Stimulated activated CD8-positive, alpha-beta memory T cell treated with anti-CD3 and anti-CD28 coated beads, Interleukin-12 subunit alpha, Interleukin-12 subunit beta, amount 100 ng/mL, for 1 hour (primary cell): ENCODE measurements around the gene NOS1AP.

ENCODE experiments used
- DNase-seq: peaks from one replicate; pipeline ENCODE4 v3.0.0-alpha.2; 2020; ENCODE audit warnings: low read depth

NOS1AP gene

DNA sequence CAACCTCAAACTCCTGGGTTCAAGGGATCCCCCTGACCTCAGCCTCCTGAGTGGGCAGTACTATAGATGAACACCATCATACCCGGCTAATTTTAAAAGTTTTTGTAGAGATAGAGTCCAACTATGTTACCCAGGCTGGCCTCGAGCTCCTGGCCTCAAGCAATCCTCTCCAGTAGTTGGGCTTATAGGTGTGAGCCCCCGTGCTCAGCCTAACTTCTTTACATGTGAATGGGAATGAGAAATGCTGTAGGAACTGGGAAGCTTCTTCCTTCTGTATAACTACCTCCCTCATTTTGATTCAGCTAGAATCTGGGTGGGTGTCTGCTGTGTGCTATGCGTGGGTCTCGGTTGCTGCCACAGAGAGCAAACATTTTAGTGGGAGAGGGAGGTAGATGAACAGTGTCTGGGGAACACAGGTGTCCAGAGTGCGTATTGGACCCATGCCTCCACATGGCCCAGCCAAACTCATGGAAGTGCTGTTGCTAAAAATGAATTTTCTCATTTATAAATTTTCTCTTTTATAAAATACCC is 150.6 kb downstream of the NOS1AP start:
- no peak for DNase-seq

DNA sequence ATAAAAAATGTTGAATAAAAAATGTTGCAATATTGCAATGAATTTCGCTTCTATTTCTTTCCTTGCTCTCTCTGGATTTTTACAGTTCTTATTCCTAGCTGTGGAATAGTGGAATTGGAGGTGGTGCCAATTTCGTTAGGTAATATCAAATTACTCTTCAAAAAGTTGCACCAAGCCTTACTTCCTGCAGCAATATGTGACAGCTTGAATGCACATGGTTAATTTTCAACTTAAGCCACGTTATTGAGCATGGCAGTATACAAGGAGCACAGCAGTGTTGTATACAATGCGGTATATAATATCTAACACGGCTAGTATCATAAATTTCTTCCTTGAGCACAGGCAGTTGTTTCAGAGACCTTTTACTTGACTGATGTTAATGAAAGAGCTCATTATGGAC is 152.5 kb downstream of the NOS1AP start:
- no peak for DNase-seq

- DNase-seq = no peak
Measured at GRCh38 chr1:162222730-162223129, 153.2 kb downstream of the NOS1AP start.

DNA sequence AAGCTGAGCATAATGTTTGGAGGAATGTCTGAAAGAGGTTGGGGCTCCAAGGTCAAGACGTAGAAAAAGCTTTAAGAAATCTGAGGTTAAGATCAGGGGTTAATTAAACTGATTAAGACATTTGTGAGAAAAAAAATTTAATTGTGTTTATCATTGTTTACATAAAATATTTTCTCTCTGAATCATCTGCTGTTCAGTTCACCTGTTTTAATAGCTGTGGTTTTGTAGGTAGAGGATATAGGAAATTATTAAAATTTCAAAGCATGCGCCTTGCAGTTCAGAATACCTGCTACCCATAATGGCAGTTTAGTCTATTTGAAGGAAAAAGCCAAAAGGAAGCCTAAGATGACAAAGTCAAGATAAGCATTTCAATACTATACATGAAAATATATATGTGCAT is 154.0 kb downstream of the NOS1AP start:
- DNase-seq = no peak

- no peak for DNase-seq
Measured at GRCh38 chr1:162224267-162224666, 154.8 kb downstream of the NOS1AP start.

DNA sequence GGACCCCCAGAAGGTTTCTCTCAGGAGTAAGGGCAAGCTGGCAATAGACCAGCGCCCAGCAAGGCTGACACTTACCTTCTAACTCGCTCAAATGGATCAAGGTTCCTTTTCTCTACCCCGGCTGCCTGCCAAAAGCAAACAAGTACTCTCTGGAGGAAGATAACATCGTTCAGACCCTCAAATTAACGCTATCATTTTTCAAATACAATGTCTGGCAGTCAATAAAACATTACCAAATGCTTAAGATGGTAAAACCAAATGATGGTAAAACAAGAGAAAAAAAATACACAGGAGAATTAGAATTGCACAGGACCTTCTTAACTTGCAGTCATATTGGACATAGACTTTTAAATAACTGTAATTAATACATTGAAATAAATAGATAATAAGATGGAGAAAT is 159.1 kb downstream of the NOS1AP start:
- DNase-seq = no peak

DNA sequence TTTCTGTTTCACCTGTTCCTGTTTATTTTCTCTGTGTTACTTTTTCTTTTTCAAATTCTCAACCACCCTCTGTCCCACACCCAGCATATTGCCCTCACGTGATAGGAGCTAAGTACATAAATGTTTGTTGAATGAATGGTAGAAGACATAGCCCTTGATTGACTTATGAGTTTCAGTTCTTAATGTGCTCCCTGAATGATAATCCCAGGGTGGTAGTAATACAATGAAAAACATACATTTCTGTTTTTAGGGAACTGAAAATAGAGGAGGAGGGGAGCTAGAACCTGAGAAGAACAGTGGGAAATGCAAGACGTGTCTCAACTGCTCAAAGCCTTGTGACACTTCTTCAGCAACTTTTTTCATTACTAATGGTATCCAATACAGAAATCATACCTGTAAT is 160.1 kb downstream of the NOS1AP start:
- DNase-seq = no peak

DNA sequence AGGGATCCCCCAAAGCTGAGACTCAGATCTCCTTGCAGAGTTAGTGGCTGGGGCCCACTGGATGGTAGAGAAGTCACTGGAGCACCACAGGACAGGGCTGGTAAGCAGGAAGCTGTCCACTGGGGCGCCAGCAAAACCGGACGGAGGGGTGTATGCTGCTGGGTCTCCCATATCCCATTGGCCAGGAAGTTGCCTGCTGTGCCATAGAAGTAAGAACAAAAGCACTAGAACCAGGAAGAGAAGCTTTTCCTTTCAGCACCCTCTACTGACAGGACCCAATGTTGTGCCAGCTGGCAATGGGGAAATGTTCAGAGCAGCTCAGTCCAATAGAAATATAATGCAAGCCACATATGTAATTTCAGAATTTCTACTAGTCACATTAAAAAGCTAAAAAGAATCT is 160.6 kb downstream of the NOS1AP start:
- DNase-seq = no peak

GRCh38 chr1:162230517-162230916 is 161.0 kb downstream of the NOS1AP start:
- DNase-seq = no peak

GRCh38 chr1:162232034-162232711 is 162.7 kb downstream of the NOS1AP start:
- no peak for DNase-seq

- no peak for DNase-seq
Measured at GRCh38 chr1:162233066-162233465, 163.6 kb downstream of the NOS1AP start.

DNA sequence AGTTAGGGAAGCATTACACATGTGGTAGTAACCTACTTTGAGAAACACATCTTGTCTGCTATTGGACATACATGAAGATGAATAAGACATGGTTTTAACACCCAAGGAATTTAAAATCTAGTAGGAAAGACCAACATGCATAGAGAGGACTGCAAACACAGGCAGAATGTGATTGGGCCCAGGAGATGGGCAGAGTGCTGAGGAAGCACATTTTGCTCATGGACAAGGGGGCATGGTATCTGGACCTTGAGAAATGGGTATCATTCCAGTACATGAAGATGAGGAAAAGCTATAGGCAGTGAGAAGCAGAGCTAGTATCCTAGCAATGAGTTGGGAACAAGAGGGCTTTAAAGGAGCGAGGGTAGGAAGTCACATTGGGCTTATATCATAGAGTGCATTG is 164.4 kb downstream of the NOS1AP start:
- DNase-seq = no peak

DNA sequence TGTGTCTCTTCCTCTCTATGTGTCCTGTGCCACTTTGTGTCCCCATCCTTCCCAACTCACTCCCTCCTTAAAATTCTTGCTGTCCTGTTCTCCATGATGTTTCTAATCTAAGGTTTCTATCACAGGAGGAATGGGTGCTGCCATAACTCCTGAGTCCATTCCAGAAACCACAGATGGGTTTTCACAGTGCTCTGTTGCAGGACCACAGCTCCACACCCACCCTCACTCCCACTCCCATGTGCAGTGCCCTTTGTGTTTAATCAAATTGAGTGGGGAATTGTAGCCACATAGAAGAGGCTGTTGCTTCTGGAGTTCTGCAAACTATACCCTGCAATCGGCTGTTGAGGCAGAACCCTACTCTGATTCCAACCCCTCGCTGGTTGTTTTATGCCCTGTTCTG is 165.1 kb downstream of the NOS1AP start:
- DNase-seq = no peak

GRCh38 chr1:162235241-162235800 is 165.8 kb downstream of the NOS1AP start:
- DNase-seq = no peak

DNA sequence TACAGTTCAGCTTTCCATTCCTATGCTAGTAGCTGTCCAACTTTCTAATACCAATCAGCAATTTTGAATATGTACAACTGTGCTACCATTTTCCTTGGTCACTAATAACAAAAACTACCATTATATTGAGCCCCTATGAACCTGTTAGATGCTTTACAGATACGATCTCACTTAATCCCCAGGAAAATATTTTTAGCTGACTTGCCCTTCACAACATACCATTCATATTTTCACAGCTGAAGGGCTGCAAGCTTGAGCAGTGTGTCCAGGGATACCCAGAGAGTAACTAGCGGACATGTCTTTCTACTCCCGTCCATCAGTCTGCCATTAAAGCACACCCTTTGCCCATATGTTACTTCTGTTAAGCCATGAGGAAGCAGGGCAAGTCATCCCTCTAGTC is 166.7 kb downstream of the NOS1AP start:
- DNase-seq = no peak

- DNase-seq = no peak
Measured at GRCh38 chr1:162236618-162237017, 167.1 kb downstream of the NOS1AP start.

- DNase-seq = no peak
Measured at GRCh38 chr1:162240577-162240976, 171.1 kb downstream of the NOS1AP start.

DNA sequence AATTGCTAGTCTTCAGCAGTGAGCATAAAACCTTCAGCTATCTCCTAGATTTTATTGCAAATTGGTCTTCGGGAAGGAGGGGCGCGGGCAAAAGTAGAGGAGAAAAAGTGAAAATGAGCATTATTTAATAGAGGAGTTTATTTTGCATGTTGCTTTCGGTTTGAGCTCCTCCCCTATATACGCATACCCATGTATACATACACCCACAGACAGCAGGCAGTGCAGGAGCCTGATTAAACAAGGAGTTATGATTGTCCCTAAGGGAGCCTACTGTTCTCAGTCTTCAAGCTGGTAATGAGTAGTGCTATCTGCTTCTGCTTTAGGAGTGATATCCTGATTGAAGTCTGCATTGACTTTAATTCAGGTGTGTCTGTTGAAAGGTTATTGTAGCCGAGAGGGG is 173.3 kb downstream of the NOS1AP start:
- DNase-seq = no peak

DNA sequence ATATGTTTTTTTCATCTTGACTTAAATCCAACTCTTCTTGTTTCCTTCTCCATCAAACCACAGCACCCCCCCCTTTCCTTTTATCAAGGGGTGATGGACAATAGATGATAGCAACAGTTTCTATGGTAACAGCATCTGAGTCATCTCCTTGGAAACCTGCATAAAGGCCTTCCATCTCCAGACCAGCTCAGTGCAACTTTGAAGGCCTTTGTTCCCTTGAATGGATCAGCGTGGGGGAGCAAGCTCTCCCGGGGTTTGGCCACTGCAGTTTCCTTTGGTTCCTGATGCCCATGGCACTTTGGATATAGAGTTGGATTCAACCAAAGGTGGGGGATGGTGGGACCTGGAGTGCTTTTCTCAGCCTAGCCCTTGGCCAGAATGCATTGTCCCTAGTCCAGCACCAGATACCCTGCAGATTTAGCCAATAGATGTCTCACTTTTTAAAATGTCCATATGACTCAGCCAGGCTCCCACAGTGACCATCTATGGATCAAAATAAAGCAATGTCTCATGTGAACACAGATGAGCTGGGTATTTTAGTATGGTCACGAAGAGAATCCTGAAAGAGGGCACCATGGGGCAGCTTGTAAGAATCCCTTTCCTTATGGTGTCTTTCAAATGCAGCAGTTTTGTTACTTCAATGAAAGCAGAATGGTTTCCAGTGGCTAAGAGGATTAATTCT is 179.5 kb downstream of the NOS1AP start:
- DNase-seq = no peak

DNA sequence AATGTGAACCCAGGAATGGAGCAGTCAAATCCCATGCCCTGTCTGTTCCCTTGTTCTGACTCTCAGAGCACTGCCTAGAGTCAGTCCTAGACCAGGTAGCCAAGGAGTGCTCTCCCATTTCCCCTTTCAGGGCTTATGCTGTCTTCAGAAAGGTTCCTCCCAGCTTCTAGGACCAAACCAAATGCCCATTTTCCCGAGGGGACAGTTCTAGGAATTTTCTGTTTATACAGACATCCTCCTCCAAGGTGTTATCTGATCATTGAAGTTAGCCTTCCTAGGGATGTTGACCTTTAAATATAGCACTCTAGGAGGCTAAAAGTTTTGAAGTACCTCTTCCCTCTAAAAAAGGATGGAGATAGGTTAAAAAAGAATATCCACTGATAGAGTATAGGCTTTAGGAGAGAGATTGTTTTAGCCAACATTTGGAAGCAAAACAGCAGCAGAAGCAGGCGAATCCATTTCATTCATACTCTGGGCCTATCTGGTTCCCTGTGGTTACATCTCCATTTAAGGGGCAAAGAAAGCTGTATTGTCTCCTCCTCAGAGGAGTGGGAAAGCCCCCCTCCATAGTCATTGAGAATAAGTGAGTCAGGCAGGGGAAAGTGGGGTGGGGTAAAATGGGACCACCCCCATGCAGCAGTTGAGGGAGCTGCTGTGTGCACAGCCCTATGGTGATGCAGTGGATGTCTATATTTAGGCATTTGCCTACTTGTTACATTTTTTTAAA is 180.7 kb downstream of the NOS1AP start:
- DNase-seq = no peak

- no peak for DNase-seq
Measured at GRCh38 chr1:162251102-162251501, 181.6 kb downstream of the NOS1AP start.

GRCh38 chr1:162252214-162252613 is 182.7 kb downstream of the NOS1AP start:
- no peak for DNase-seq

- no peak for DNase-seq
Measured at GRCh38 chr1:162253790-162254189, 184.3 kb downstream of the NOS1AP start.
